H1 (cell line): ENCODE results near the gene TPBG. TPM values are rescaled to one million over a fixed set of nuclear protein-coding genes. Genes with fewer than 3 reads are reported as not detected.

ENCODE experiments used
- CHD2 ChIP-seq: IDR thresholded peaks from 2 replicates; pipeline ENCODE4 v1.6.1; 2012; ENCODE audit warnings: low read length, improper control_type of control experiment
- JUN ChIP-seq: IDR thresholded peaks from 2 replicates; pipeline ENCODE4 v1.6.1; 2011; ENCODE audit warnings: low read depth, mild to moderate bottlenecking, improper control_type of control experiment, low read length
- PHF8 ChIP-seq: fragments of 200-600 bp; sonication (generic); conservative IDR thresholded peaks from 2 replicates; pipeline ENCODE4 v1.7.1; 2012; ENCODE audit warnings: low read depth, mild to moderate bottlenecking, inconsistent platforms, low read length, moderate library complexity
- POLR2A ChIP-seq, 2 experiments: IDR thresholded peaks; 1 replicate in 1 of 2; 2 replicates in 1 of 2; pipeline ENCODE4 v1.6.1; 2011; ENCODE audit warnings: low read depth in 2 of 2, low read length in 2 of 2, mild to moderate bottlenecking in 2 of 2; ENCODE audit errors: control extremely low read depth in 1 of 2
- polyA plus RNA-seq, 7 experiments: library from polyadenylated mRNA; depleted of rRNA in 3 of 7; stranded (reverse) in 5 of 7; unstranded in 2 of 7; fragments of >200 nt in 5 of 7; fragments of 200-250 nt in 2 of 7; gene quantifications; 1 replicate in 5 of 7; 2 replicates in 1 of 7; 4 replicates in 1 of 7; pipeline versions ENCODE4 v1.2.1 to v1.2.3, GENCODE V29; 2011 to 2013; ENCODE audit warnings: missing spikeins in 2 of 7, mixed read lengths in 2 of 7
- total RNA-seq: library from RNA; stranded (reverse); fragmentation: NEBNext Ultra II Directional; extraction: Animal tissue kit (Norgen Biotek cat#: 25700); gene quantifications from 2 replicates; pipeline ENCODE4 v1.2.1, GENCODE V29; 2021
- TF ChIP-seq, protein P1 (sequence below): fragments of 300-600 bp; sonication (generic); IDR thresholded peaks from 2 replicates; pipeline ENCODE4 v1.7.1; 2012; ENCODE audit warnings: low read length, moderate library complexity, mild to moderate bottlenecking, inconsistent platforms; ENCODE audit not compliant: insufficient replicate concordance

Gene TPBG
- total and polyA plus RNA-seq, 2 of the 8 experiments (the other 6 are each of a cell fraction or from before 2014, with no cell fraction given): 28.4 to 33.6 TPM

DNA sequence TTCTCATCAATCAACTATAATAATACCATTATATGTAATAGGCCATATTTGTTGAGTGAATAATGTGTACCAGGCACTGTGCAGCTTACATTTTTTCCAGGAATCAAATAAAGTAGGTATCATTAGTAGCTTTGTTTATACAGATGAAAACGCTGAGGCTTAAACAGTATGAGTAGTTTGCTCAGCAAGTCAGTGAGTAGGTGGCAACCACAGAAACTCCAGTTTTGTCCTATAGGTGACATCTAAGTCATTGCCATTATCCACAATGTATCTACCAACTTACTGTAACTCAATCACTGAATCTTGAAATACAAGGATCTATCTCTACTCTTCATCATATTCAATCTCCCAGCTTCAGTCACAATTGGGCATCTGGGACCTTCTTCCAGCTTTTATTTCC, 29.8 kb upstream of the TPBG start (continued):
- TF ChIP-seq POLR2A (IDR thresholded peaks at IDR 0.05; ENCODE audit: control extremely low read depth in 1 of 2, low read depth in 2 of 2, low read length in 2 of 2): no peak
- TF ChIP-seq PHF8: no peak
- TF ChIP-seq JUN: no peak
- TF ChIP-seq CHD2: no peak
- TF ChIP-seq, protein P1, sequence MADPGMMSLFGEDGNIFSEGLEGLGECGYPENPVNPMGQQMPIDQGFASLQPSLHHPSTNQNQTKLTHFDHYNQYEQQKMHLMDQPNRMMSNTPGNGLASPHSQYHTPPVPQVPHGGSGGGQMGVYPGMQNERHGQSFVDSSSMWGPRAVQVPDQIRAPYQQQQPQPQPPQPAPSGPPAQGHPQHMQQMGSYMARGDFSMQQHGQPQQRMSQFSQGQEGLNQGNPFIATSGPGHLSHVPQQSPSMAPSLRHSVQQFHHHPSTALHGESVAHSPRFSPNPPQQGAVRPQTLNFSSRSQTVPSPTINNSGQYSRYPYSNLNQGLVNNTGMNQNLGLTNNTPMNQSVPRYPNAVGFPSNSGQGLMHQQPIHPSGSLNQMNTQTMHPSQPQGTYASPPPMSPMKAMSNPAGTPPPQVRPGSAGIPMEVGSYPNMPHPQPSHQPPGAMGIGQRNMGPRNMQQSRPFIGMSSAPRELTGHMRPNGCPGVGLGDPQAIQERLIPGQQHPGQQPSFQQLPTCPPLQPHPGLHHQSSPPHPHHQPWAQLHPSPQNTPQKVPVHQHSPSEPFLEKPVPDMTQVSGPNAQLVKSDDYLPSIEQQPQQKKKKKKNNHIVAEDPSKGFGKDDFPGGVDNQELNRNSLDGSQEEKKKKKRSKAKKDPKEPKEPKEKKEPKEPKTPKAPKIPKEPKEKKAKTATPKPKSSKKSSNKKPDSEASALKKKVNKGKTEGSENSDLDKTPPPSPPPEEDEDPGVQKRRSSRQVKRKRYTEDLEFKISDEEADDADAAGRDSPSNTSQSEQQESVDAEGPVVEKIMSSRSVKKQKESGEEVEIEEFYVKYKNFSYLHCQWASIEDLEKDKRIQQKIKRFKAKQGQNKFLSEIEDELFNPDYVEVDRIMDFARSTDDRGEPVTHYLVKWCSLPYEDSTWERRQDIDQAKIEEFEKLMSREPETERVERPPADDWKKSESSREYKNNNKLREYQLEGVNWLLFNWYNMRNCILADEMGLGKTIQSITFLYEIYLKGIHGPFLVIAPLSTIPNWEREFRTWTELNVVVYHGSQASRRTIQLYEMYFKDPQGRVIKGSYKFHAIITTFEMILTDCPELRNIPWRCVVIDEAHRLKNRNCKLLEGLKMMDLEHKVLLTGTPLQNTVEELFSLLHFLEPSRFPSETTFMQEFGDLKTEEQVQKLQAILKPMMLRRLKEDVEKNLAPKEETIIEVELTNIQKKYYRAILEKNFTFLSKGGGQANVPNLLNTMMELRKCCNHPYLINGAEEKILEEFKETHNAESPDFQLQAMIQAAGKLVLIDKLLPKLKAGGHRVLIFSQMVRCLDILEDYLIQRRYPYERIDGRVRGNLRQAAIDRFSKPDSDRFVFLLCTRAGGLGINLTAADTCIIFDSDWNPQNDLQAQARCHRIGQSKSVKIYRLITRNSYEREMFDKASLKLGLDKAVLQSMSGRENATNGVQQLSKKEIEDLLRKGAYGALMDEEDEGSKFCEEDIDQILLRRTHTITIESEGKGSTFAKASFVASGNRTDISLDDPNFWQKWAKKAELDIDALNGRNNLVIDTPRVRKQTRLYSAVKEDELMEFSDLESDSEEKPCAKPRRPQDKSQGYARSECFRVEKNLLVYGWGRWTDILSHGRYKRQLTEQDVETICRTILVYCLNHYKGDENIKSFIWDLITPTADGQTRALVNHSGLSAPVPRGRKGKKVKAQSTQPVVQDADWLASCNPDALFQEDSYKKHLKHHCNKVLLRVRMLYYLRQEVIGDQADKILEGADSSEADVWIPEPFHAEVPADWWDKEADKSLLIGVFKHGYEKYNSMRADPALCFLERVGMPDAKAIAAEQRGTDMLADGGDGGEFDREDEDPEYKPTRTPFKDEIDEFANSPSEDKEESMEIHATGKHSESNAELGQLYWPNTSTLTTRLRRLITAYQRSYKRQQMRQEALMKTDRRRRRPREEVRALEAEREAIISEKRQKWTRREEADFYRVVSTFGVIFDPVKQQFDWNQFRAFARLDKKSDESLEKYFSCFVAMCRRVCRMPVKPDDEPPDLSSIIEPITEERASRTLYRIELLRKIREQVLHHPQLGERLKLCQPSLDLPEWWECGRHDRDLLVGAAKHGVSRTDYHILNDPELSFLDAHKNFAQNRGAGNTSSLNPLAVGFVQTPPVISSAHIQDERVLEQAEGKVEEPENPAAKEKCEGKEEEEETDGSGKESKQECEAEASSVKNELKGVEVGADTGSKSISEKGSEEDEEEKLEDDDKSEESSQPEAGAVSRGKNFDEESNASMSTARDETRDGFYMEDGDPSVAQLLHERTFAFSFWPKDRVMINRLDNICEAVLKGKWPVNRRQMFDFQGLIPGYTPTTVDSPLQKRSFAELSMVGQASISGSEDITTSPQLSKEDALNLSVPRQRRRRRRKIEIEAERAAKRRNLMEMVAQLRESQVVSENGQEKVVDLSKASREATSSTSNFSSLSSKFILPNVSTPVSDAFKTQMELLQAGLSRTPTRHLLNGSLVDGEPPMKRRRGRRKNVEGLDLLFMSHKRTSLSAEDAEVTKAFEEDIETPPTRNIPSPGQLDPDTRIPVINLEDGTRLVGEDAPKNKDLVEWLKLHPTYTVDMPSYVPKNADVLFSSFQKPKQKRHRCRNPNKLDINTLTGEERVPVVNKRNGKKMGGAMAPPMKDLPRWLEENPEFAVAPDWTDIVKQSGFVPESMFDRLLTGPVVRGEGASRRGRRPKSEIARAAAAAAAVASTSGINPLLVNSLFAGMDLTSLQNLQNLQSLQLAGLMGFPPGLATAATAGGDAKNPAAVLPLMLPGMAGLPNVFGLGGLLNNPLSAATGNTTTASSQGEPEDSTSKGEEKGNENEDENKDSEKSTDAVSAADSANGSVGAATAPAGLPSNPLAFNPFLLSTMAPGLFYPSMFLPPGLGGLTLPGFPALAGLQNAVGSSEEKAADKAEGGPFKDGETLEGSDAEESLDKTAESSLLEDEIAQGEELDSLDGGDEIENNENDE: no peak
